Measurements from ENCODE around the gene C1R.

C1R gene

DNA sequence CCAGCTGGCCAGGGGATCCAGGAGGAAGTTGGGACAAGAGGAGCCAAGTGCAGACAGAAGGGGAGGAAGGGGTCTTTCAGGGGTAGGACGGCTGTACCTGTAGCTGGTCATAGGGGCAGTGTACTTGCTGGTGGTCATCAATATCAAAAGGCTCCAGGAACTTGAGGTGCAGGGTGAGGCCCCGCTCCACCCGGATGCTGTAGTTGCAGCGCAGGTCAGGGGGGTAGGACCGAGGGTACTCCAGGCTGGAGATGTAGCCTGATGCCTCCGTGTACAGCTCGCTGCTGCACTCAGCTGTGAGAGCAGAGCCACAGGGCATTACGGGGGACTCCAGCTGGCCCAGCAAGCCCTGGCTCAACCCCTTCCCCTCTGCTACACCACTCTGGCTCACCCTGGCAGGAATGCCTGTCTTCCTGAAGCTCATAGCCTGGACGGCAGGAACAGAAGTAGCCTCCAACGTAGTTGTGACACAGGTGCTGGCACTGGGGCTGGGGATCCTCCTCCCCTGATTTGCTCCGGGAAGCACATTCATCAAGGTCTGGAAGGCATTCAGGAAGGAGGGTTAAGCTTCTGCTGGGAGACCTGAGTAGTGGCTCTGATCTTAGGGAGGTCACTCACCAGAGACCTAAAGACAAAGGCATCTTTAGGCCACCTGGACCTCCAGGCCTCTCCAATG lies 2.9 kb downstream of the C1R start:
- Histone ChIP-seq H3K36me3 (replicated peaks) (no peaks in the 10 kb centered on the region), H3K4me3 (ENCODE audit: low read depth, low read length) (no peak overlapping the region), H3K27me3 (replicated peaks) (no peaks in the 10 kb centered on the region), H3K27ac (no peak overlapping the region)
- TF ChIP-seq, protein P1, sequence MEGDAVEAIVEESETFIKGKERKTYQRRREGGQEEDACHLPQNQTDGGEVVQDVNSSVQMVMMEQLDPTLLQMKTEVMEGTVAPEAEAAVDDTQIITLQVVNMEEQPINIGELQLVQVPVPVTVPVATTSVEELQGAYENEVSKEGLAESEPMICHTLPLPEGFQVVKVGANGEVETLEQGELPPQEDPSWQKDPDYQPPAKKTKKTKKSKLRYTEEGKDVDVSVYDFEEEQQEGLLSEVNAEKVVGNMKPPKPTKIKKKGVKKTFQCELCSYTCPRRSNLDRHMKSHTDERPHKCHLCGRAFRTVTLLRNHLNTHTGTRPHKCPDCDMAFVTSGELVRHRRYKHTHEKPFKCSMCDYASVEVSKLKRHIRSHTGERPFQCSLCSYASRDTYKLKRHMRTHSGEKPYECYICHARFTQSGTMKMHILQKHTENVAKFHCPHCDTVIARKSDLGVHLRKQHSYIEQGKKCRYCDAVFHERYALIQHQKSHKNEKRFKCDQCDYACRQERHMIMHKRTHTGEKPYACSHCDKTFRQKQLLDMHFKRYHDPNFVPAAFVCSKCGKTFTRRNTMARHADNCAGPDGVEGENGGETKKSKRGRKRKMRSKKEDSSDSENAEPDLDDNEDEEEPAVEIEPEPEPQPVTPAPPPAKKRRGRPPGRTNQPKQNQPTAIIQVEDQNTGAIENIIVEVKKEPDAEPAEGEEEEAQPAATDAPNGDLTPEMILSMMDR (IDR thresholded peaks at IDR 0.05; ENCODE audit: low read depth, low read length, missing control alignments): no peak
- DNase-seq: no peak
- in situ Hi-C loops (cut with HindIII; ENCODE audit: low pct_ligation_motif_present, low sequenced_read_pairs): no loop called here

- TF ChIP-seq, protein P1 (IDR thresholded peaks at IDR 0.05; ENCODE audit: low read depth, low read length, missing control alignments): no peak
- H3K27me3 ChIP-seq (replicated peaks): no peaks in the 10 kb centered on the region
- in situ Hi-C loops (cut with HindIII; ENCODE audit: low pct_ligation_motif_present, low sequenced_read_pairs): no loop called here
These were observed 9.1 kb downstream of the C1R start for GRCh38 chr12:7083125-7083524.

GRCh38 chr12:7081037-7081436 lies 11.2 kb downstream of the C1R start:
- H3K27ac ChIP-seq: no peak overlapping the region
- in situ Hi-C loops (cut with HindIII; ENCODE audit: low pct_ligation_motif_present, low sequenced_read_pairs): no loop called here
- H3K4me3 ChIP-seq (ENCODE audit: low read depth, low read length): no peak overlapping the region
- no peak for DNase-seq
- H3K27me3 ChIP-seq (replicated peaks): no peaks in the 10 kb centered on the region
- TF ChIP-seq, protein P1 (IDR thresholded peaks at IDR 0.05; ENCODE audit: low read depth, low read length, missing control alignments): no peak
- no peaks in the 10 kb centered on the region for H3K36me3 ChIP-seq (replicated peaks)

More at GRCh38 chr12:7083125-7083524, 9.1 kb downstream of the C1R start:
- no peak overlapping the region for H3K4me3 ChIP-seq (ENCODE audit: low read depth, low read length)
- no peak overlapping the region for H3K27ac ChIP-seq
- H3K36me3 ChIP-seq (replicated peaks): no peaks in the 10 kb centered on the region
- DNase-seq: no peak

DNA sequence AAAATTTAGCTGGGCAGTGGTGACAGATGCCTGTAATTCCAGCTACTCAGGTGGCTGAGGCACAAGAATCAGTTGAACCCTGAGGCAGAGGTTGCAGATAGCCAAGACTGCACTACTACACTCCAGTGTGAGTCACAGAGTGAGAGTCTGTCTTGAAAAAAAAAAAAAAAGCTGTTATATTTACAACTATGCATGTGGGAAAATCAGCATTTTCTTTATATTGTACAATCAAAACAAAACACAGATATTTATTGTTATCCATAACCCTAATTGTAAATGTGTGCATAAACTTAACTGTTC lies 12.5 kb downstream of the C1R start:
- no peak overlapping the region for H3K4me3 ChIP-seq (ENCODE audit: low read depth, low read length)
- H3K27me3 ChIP-seq (replicated peaks): no peaks in the 10 kb centered on the region
- H3K36me3 ChIP-seq (replicated peaks): no peaks in the 10 kb centered on the region
- TF ChIP-seq, protein P1 (IDR thresholded peaks at IDR 0.05; ENCODE audit: low read depth, low read length, missing control alignments): no peak
- peak overlapping the region; percentile 90 for H3K27ac ChIP-seq
- peak; percentile 64 for DNase-seq
- in situ Hi-C loops (cut with HindIII; ENCODE audit: low pct_ligation_motif_present, low sequenced_read_pairs): no loop called here

- Histone ChIP-seq H3K27me3 (replicated peaks) (no peaks in the 10 kb centered on the region), H3K36me3 (replicated peaks) (no peaks in the 10 kb centered on the region), H3K27ac (no peak overlapping the region), H3K4me3 (ENCODE audit: low read depth, low read length) (no peak overlapping the region)
- in situ Hi-C loops (cut with HindIII; ENCODE audit: low pct_ligation_motif_present, low sequenced_read_pairs): no loop called here
- no peak for DNase-seq
- TF ChIP-seq, protein P1 (IDR thresholded peaks at IDR 0.05; ENCODE audit: low read depth, low read length, missing control alignments): no peak
These were observed 14.1 kb downstream of the C1R start for GRCh38 chr12:7078163-7078562.

DNA sequence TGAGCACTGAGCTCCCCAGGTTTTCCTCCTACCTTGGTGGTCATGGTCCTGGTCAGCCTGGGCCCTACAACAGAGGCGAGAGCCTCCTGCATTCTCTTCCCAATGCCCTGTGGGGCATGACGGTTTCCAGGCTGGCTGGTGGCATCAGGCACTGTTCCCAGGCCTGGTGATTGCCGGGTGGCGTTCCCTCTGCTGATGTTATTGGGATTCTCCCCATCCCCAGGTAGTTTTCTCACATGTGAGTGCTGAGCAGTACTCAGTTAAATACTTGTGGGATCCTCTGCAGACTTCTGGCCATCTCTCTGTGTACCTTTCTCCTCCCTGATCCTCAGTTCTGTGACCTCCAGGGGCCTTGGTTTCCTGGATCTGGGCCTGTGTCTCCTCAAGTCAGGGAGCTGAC lies 15.8 kb downstream of the C1R start:
- H3K27me3 ChIP-seq (replicated peaks): no peaks in the 10 kb centered on the region
- in situ Hi-C loops (cut with HindIII; ENCODE audit: low pct_ligation_motif_present, low sequenced_read_pairs): no loop called here
- TF ChIP-seq, protein P1 (IDR thresholded peaks at IDR 0.05; ENCODE audit: low read depth, low read length, missing control alignments): no peak
- H3K36me3 ChIP-seq (replicated peaks): no peaks in the 10 kb centered on the region
- DNase-seq: no peak
- no peak overlapping the region for H3K27ac ChIP-seq
- no peak overlapping the region for H3K4me3 ChIP-seq (ENCODE audit: low read depth, low read length)

Measured in brain microvascular endothelial cell (primary cell).